CD4-positive, alpha-beta T cell treated with Interleukin-12 subunit alpha and Interleukin-12 subunit beta, for 1 hour (primary cell): Measurements from ENCODE around the gene ETV5.

Source experiments
- DNase-seq: peaks from one replicate; pipeline ENCODE4 v3.0.0-alpha.2; 2020

Gene ETV5

GRCh38 chr3:186014866-186015265, 94.0 kb downstream of the ETV5 start:
- DNase-seq, result no peak

- DNase-seq, result no peak
Measured at GRCh38 chr3:186013312-186013711, 95.6 kb downstream of the ETV5 start.

- DNase-seq, result no peak
Measured at GRCh38 chr3:186012137-186012536, 96.8 kb downstream of the ETV5 start.

- DNase-seq, result no peak
Measured at GRCh38 chr3:186004671-186005070, 104.2 kb downstream of the ETV5 start.

GRCh38 chr3:186004209-186004608, 104.7 kb downstream of the ETV5 start:
- DNase-seq, result no peak

GRCh38 chr3:186003610-186004009, 105.3 kb downstream of the ETV5 start:
- DNase-seq, result no peak

GRCh38 chr3:186002884-186003472, 105.9 kb downstream of the ETV5 start:
- no peak for DNase-seq

GRCh38 chr3:186001842-186002241, 107.0 kb downstream of the ETV5 start:
- DNase-seq, result no peak

GRCh38 chr3:185999221-185999620, 109.7 kb downstream of the ETV5 start:
- DNase-seq, result no peak

- no peak for DNase-seq
Measured at GRCh38 chr3:185998136-185998535, 110.8 kb downstream of the ETV5 start.

GRCh38 chr3:185997130-185997529, 111.8 kb downstream of the ETV5 start:
- no peak for DNase-seq
